OCI-LY1 (cell line): ENCODE results near the gene RAB3D.

Experiments
- CTCF ChIP-seq: fragments of 200-600 bp; sonication (generic), shearing (Covaris generic); IDR thresholded peaks from 2 replicates; pipeline ENCODE4 v1.5.1; 2017; ENCODE audit warnings: mild to moderate bottlenecking, antibody characterized with exemption, low read length, moderate library complexity, mixed read lengths
- EZH2 ChIP-seq: fragments of 200-600 bp; sonication (generic), shearing (Covaris generic); IDR thresholded peaks from 2 replicates; pipeline ENCODE4 v1.8.0; 2017; ENCODE audit warnings: borderline replicate concordance, mixed run types, mild to moderate bottlenecking, antibody characterized with exemption, low read length, moderate library complexity, mixed read lengths

GRCh38 chr19:11306337-11306736 lies 33.1 kb downstream of the RAB3D start:
- no peak for TF ChIP-seq CTCF
- no peak for TF ChIP-seq EZH2
